HG02973 (cell line): ENCODE results near the gene RAB1A.
A peak's percentile ranks its signal among the peaks of the same experiment; 100 is the strongest.
"Not testable (repeated sequence)": the region's sequence is repeated elsewhere in the genome, so short reads cannot be mapped to it uniquely, and the experiment has no call there.

Experiments
- ATAC-seq: cut with Tn5 transposase; IDR thresholded peaks from one replicate; pipeline ENCODE4 v1.9.1; 2021; ENCODE audit warnings: moderate library complexity; ENCODE audit not compliant: unreplicated experiment

The RAB1A gene

DNA sequence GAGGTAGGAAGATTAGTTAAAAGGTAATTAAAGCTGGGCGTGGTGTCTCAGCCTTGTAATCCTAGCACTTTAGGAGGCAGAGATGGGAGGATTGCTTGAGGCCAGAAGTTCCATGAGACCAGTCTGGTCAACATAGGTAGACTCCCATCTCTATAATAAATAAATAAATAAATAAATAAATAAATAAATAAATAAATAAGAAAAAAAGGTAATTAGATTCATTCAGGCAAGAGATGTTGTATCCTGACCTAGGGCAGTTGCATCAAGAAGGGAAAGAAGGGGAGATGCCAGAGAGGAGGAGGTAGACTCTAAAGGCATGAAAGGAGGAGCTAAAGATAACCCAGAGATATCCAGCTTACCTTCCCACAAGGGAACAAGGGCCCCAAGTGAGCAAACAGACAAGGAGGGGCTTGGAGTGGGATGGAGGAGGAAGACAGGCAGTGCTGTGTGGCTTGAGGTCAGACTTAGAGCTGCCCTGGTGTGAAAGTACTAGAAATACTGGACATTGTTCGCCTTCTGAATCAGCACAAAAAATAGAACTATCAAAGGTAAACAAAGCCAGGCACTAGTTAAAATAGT is 7.4 kb upstream of the RAB1A start:
- no peak for ATAC-seq

DNA sequence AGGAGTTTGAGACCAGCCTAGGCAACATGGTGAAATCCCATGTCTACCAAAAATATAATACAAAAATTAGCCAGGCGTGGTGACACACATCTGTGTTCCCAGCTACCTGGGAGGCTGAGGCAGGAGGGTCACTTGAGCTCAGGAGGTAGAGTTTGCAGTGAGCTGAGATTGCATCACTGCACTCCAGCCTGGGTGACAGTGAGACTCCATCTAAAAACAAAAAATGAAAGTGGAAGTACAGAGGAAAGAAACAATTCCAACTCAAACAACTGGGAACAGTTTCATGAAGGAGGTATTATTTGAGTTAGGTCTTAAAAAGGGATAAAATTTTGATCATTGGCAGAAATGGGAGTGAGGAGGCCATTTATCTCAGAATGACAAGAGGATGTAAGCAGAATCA is 6.3 kb upstream of the RAB1A start:
- no peak for ATAC-seq

DNA sequence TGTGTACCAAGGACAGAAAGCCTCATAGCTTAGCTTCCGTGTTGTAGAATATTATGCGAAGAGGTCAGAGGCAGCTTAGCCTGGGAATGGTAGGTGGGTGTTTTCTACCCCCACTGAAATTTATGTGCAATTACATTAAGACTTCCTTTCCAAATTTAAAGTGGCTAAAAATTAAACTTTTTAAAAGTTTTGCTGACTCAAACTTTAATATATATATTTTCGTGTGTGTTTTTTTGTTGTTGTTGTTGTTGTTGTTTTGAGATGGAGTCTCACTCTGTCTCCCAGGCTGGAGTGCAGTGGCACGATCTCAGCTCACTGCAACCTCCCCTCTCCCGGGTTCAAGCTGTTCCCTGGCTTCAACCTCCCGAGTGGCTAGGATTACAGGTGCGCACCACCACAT is 4.3 kb upstream of the RAB1A start:
- no peak for ATAC-seq

DNA sequence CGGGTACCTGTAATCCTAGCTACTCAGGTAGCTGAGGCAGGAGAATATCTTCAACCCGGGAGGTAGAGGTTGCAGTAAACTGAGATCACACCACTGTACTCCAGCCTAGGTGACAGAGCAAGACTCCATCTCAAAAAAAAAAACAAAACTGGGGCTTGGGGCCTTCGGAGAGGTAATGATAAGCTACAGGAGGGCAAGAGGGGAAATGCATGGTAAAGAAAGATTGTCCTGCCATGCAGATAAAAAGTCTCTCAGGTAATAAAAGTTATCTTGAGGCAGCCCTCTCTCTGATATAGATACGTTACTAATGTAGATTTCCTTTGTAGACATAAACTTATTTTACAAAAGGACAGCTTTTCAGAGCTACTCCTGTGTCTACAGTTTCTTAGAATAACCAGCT is 3.7 kb upstream of the RAB1A start:
- no peak for ATAC-seq

DNA sequence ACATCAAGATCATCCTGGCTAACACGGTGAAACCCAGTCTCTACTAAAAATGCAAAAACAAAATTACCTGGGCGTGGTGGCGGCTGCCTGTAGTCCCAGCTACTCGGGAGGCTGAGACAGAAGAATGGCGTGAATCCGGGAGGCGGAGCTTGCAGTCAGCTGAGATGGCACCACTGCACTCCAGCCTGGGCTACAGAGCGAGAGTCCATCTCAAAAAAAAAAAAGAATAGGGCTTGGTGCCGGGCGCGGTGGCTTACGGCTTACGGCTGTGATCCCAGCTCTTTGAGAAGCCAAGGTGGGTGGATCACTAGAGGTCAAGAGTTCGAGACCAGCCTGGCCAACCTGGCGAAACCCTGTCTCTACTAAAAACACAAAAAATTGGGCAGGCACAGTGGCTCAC is 3.0 kb upstream of the RAB1A start:
- not testable (repeated sequence) for ATAC-seq

DNA sequence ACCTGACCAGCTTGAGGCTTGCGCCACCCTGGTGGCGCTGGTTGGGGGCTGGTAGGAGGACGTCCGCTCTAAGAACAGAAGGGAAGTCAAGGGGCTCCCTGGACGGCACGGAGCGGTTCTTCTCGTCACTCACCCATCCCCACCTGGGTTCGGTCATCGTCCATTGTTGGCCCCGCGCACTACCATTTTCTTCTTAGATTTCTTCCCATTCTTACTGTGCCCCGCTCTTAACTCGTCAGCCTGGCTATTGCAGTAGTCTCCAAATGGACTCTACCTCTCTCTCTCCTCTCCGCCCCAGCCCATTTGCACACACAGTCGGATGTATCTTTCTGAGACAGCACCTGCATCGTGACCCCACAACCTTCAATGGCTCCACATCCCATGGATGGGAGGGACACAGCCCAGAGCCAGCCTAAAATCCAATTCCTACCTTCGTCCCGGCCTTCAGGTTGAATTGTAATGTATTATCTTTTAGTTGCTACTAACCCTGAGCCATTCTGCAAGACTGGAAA is 814 bp upstream of the RAB1A start:
- ATAC-seq, result peak; percentile 22

DNA sequence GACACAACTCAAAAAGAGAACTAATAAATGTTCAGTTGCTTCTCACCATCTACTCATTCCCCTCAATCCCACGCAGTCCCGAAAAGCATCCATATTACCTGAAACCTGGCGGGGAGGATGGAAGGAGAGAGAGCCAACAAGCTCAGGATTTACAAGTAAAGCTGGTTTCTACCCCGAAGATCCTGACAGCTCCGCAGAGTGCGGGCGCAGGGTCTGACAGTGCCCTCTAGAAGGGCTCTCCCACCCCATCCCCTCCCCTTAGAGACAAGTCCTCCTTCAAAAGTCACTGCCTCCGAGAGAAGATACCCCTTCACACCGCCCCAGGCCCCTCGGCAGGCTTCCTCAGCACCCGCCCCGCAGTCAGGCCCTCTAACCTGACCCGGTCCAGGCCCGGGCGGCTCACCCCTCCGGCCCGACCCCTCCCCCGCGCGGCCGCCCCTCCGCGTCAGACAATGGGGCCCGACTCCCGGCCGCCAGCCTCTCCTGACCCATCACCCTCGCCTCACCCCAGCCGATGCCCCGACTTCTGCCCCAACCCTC is 550 bp downstream of the RAB1A start:
- no peak for ATAC-seq

DNA sequence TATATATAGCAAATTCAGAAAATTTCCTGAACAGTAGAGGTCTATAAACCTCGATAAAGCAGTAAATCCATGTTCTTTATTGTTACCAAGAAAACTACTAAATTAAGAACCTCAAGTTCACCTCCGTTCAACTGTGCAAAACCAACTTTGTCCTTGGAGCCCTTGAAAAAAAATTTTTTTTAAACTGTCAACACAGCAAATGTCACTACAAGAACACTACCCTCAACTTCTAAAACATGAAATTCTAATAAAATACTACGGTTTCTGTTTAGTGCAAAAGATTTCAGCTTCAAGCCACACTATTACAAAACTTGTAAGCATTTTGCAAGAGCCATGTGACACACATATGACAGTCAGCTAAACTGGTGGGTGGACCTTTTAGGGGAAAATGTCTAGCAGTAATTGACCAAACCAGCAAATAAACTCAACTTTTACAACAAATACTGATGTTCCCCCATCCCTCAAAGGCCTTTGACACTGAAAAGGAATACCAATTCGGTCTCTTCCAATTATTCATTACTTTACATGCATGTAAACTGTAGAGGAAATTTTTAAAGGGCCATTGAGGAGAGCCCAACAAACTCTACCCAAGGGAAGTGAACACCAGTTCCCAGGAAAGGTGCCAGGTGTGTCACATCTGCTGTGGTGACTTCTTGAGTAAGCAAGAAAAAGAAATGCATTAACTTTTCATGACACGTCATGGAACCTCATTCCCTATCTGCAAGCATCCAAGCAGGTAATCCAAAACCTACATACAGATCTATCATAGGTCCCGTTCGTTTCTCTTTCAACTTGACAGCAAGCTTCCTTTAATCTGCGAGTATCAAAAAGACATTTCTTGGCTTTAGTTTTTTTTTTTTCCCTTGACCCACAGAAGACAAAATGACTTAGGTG is 1.4 kb downstream of the RAB1A start:
- no peak for ATAC-seq

DNA sequence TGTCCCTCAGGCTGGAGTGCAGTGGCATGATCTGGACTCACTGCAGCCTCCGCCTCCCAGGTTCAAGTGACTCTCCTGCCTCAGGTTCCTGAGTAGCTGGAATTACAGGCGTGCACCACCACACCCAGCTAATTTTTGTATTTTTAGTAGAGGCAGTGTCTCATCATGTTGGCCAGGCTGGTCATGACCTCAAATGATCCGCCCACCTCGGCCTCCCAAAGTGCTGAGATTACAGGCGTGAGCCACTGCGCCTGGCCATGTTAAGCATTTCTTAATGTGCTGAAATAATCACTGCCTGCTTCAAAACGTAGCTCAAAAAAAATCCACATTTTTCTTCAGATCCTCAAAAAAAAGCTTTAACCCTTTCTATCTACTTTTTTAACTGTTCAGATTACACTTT is 4.4 kb downstream of the RAB1A start:
- ATAC-seq, result not testable (repeated sequence)

DNA sequence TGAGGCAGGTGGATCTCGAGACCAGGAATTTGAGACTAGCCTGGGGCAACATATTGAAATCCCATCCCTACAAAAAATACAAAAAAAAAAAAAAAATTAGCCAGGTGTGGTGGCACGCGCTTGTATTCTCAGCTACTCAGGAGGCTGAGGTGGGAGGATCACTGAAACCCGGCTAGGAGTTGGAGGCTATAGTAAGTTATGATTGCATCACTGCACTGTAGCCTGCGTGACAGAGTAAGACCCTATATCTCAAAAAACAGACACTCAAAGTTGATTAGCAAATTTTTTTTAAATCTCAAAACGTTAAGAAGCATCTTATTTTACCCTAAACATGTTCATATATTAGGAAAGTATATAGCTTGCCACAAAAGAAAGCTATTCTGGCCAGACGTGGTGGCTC is 7.6 kb downstream of the RAB1A start:
- no peak for ATAC-seq

DNA sequence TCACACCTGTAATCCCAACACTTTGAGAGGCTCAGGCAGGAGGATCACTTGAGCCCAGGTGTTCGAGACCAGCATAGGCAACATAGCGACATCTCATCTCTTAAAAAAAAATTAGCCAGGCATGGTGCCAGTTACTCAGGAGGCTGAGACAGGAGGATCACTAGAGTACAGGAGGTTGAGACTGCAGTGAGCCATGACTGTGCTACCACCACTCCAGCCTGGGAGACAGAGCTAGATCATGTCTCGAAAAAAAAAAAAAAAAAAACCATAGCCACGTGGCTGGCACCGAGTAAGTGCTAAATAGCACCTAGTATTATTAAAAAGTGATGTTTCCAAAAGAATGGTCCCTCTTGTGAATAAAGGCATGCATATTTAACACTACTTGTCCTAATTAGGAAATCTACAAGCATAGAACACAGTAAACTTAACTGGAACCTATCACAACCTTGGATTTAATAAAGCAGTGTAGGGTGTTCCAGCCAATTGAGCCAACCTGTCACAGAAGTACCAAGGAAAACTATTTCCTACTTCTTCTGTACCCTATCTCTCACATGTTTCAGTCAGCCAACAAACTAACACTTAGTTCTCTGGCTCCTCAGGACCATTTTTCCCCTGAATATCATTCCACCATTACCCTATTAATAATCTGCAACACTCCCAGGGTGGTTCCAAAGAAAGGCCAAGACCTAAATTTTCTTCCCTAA is 8.8 kb downstream of the RAB1A start:
- ATAC-seq, result no peak

DNA sequence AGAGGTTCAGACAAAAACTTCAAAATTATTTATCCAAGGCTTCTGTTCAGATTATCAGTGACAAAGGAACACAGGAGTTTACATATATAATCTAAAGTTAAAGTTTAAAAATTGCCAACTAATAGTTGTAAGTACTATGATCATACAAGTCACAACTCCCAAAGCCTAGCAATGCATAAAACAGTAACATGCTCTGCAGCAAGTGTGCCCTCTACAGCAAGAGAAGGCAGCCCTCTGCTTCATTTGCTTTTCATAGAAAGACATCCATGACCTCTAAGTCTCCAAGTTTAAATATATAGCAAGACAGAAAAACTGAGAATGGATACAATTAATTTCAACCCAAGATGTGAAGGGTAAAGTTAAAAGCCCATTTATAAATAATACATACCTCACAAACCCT is 13.3 kb downstream of the RAB1A start:
- ATAC-seq, result no peak

DNA sequence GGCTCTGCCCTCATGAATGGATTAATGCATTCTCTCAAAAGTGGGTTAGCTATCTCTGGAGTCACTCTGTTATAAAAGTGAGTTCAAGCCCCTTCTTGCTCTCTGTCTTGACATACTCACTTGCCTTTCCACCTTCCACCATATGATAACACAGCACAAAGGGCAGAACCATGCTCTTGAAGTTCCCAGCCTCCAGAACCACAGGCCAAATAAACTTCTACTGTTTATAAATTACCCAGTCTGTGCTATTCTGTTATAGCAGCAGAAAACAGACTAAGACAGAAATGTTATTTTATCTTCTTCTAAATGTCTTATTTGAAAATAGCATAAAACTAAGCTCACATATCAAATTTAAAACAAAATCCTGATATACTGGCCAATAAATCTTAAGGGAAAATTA is 15.0 kb downstream of the RAB1A start:
- no peak for ATAC-seq

DNA sequence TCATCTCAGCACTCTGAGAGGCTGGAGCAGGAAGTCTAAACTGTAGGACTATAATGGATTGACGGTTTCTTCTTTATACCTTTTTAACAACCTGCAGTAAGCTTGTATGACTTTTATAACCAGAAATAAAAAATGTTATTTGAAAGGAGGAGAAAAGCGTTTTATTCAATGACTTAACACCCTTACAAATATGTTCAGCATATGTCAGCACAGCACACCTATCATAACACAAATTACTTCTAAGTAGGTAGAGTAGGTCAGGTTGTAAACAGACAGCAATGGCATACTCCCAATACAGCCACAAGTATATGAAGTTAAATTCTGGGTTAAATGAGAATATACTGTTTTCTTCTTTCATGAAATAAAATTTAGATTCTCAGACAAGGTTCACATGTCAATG is 16.1 kb downstream of the RAB1A start:
- ATAC-seq, result no peak

DNA sequence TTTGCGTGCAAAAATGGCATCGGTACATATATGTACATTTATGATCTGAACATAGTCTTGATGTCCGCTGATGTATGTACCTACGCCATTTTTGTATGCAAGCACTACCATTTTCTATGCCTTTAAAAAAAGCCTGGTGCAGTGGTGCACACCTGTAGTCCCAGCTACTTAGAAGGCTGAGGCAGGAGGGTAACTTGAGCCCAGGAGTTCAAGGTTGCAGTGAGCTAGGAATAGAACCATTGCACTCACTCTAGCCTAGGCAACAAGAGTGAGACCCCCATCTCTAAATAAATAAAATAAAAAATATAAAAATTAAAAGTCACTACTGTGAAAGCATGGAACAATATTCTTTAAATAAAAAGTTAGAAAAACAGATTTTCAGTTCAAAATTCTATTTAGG is 16.7 kb downstream of the RAB1A start:
- no peak for ATAC-seq

DNA sequence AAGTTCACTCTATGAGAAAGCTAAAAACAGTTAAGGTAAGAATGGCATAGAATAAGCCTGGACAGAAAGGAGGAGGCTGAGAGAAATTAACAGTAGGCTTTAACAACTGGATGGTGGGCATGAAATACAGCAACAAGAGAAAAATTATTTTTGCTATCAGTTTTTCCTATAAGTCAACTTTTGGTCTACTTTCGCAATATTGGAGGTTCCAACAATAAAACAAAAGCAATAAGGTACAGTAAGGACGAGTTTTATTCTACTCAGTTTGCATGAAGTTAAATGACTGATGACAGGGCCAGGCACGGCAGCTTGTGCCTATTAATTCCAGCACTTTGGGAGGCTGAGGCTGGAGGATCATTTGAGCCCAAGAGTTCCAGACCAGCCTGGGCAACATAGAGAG is 17.3 kb downstream of the RAB1A start:
- ATAC-seq, result no peak

DNA sequence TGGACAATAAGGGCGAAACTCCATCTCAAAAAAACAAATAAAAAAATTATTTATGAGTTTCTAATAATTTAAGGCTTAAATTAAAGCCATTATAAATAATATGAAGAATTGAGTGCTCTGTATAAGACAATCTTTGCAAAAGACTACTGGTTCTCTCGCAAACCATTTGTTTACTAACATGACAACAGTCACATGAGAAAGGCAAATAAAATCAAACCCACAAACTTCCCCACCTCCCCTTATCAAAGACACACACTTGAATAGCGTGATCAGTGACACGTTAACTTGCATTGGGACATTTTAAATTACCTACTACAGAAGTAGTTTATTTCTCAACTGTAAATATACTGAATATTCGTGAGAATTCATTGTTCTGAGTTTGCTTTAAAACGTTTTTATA is 21.1 kb downstream of the RAB1A start:
- ATAC-seq, result no peak

DNA sequence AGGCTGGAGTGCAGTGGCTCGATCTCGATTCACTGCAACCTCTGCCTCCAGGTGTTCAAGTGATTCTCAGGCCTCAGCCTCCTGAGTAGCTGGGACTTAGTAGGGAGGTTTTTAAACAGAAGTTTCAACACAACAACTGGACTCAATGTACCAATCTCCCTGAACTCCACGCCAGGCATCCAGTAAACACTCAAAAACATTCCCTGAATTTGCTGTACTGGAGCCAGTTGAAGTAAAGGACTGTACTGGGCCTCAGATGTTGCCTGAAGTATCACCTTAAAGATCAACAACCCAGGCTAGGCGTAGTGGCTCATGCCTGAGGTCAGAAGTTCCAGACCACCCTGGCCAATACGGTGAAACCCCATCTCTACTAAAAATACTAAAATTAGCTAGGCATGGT is 22.4 kb downstream of the RAB1A start:
- no peak for ATAC-seq

DNA sequence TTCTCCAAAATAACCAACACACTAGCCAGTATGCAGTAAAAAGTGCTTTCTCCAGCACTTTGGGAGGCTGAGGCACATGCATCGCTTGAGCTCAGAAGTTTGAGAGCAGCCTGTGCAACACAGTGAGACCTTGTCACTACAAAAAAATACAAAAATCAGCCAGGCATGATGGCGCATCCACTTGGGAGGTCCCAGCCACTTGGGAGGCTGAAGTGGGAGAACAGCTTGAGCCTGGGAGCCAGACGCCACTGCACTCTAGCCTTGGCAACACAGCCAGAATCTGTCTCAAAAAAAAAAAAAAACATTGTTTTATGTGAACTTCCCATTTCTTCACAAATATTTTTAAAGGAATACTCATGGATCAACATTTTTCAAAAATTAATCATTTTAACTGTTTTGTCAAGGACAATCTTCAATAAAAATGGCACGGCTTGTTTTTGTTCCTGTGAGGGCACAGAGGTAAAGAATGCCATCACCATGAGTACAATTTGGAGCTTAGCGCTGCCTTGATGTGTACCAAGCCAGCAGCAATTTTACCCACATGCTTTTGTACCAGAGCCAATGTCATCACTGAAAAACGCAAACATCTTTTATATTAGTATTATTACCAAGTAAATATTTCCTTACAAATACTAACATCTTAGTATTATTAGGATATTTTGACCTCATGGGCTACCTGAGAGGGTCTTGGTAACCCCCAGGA is 26.7 kb downstream of the RAB1A start:
- no peak for ATAC-seq

DNA sequence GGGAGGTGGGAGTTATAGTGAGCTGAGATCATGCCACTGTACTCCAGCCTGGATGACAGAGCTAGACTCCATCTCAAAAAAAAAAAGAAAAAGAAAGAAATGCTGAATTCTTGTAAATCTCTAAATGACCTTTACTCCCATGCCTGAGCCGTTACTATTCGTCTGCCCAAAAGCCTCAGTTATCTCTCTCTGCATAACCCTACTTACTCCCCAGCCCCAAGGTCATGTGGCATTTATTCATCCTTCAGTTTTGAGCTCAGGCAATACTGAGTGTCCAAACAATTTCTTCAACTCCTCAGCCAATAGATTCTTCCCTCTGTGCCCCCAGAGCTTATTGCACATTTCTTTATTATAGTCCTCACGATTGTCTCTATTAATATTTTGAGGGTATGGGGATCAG is 28.8 kb downstream of the RAB1A start:
- ATAC-seq, result no peak

DNA sequence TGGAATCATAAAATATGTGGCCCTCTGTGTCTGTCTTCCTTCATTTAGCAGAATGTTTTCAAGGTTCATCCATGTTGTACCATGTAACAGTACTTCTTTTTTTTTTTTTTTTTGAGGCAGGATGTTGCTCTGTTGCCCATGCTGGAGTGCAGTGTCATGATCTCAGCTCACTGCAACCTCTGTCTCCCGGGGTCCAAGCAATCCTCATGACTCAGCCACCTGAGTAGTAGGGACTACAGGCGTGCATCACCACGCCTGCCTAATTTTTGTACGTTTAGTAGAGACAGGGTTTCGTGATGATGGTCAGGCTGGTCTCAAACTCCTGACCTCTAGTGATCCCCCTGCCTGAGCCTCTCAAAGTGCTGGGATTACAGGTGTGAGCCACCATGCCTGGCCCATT is 31.2 kb downstream of the RAB1A start:
- ATAC-seq, result no peak
